ENCODE results near the gene EAF1.
"Not testable (repeated sequence)": the region's sequence is repeated elsewhere in the genome, so short reads cannot be mapped to it uniquely, and the experiment has no call there.

Gene EAF1

DNA sequence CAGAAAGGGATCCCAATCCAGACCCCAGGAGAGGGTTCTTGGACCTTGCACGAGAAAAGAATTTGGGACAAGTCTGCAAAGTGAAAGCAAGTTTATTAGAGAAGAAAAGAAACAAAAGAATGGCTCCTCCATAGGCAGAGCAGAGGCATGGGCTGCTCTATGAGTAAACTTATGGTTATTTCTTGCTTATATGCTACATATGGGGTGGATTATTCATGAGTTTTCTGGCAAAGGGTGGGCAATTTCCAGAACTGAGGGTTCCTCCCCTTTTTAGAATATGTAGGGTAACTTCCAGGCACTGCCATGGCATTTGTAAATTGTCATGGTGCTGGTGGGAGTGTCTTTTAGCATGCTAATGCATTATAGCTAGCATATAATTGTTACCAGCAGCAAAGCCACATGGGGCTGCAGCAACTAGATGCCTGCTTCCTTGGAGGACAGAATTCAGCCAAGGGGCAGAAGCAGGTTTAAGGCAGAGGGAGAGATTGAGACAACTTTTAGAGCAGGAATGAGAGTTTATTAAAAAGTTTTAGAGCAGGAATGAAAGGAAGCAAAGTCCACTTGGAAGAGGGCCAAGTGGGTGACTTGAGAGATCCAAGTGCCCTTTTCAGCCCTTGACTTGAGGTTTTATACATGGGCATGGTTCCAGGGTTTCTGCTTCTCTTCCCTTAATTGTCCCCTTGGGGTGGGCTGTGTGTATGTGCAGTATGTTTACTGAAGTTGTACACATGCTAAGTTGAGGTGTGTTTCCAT lies 41.3 kb upstream of the EAF1 start:
- no peak for DNase-seq (ENCODE audit: low read depth)
- TF ChIP-seq, protein P1, sequence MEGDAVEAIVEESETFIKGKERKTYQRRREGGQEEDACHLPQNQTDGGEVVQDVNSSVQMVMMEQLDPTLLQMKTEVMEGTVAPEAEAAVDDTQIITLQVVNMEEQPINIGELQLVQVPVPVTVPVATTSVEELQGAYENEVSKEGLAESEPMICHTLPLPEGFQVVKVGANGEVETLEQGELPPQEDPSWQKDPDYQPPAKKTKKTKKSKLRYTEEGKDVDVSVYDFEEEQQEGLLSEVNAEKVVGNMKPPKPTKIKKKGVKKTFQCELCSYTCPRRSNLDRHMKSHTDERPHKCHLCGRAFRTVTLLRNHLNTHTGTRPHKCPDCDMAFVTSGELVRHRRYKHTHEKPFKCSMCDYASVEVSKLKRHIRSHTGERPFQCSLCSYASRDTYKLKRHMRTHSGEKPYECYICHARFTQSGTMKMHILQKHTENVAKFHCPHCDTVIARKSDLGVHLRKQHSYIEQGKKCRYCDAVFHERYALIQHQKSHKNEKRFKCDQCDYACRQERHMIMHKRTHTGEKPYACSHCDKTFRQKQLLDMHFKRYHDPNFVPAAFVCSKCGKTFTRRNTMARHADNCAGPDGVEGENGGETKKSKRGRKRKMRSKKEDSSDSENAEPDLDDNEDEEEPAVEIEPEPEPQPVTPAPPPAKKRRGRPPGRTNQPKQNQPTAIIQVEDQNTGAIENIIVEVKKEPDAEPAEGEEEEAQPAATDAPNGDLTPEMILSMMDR (IDR thresholded peaks at IDR 0.05; ENCODE audit: low read depth, low read length, missing control alignments), result no peak
- H3K4me3 ChIP-seq (ENCODE audit: low read depth, low read length), result no peak overlapping the region
- in situ Hi-C loops (cut with HindIII; ENCODE audit: low sequenced_read_pairs), result no loop called here

GRCh38 chr3:15386654-15386955 lies 40.8 kb upstream of the EAF1 start:
- in situ Hi-C loops (cut with HindIII; ENCODE audit: low sequenced_read_pairs); DNase-seq (ENCODE audit: low read depth); H3K4me3 ChIP-seq (ENCODE audit: low read depth, low read length): not testable (repeated sequence)

GRCh38 chr3:15387171-15387581 lies 40.2 kb upstream of the EAF1 start:
- DNase-seq (ENCODE audit: low read depth), result no peak
- H3K4me3 ChIP-seq (ENCODE audit: low read depth, low read length), result no peak overlapping the region
- TF ChIP-seq, protein P1 (IDR thresholded peaks at IDR 0.05; ENCODE audit: low read depth, low read length, missing control alignments), result no peak
- in situ Hi-C loops (cut with HindIII; ENCODE audit: low sequenced_read_pairs), result no loop called here

DNA sequence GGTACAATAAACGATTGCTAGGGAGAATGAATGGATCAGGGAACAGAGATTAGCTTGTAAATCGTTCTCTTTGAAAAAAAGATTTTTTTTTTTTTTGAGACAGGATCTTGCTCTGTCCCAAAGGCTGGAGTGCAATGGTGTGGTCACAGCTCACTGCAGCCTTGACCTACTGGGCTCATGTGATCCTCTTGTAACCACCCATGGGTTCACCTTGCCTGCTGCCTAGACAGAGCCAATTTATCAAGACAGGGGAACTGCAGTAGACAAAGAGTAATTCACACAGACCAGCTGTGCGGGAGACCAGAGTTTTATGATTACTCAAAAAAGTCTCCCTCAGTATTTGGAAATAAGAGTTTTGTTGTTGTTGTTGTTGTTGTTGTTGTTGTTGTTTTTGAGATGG lies 39.7 kb upstream of the EAF1 start:
- in situ Hi-C loops (cut with HindIII; ENCODE audit: low sequenced_read_pairs), result no loop called here
- no peak overlapping the region for H3K4me3 ChIP-seq (ENCODE audit: low read depth, low read length)
- DNase-seq (ENCODE audit: low read depth), result no peak
- TF ChIP-seq, protein P1 (IDR thresholded peaks at IDR 0.05; ENCODE audit: low read depth, low read length, missing control alignments), result no peak

- H3K4me3 ChIP-seq (ENCODE audit: low read depth, low read length); in situ Hi-C loops (cut with HindIII; ENCODE audit: low sequenced_read_pairs); DNase-seq (ENCODE audit: low read depth): not testable (repeated sequence)
These were observed 39.1 kb upstream of the EAF1 start for GRCh38 chr3:15388335-15388734.

GRCh38 chr3:15390460-15390859 lies 36.9 kb upstream of the EAF1 start:
- TF ChIP-seq, protein P1 (IDR thresholded peaks at IDR 0.05; ENCODE audit: low read depth, low read length, missing control alignments), result no peak
- in situ Hi-C loops (cut with HindIII; ENCODE audit: low sequenced_read_pairs), result no loop called here
- no peak overlapping the region for H3K4me3 ChIP-seq (ENCODE audit: low read depth, low read length)
- DNase-seq (ENCODE audit: low read depth), result no peak

- no peak overlapping the region for H3K4me3 ChIP-seq (ENCODE audit: low read depth, low read length)
- in situ Hi-C loops (cut with HindIII; ENCODE audit: low sequenced_read_pairs), result no loop called here
- DNase-seq (ENCODE audit: low read depth), result no peak
- TF ChIP-seq, protein P1 (IDR thresholded peaks at IDR 0.05; ENCODE audit: low read depth, low read length, missing control alignments), result no peak
These were observed 36.4 kb upstream of the EAF1 start for GRCh38 chr3:15391007-15391406.

- H3K4me3 ChIP-seq (ENCODE audit: low read depth, low read length); in situ Hi-C loops (cut with HindIII; ENCODE audit: low sequenced_read_pairs); DNase-seq (ENCODE audit: low read depth): not testable (repeated sequence)
These were observed 34.1 kb upstream of the EAF1 start for GRCh38 chr3:15393252-15393651.
